Pancreas (tissue), 10 donors: ENCODE measurements around the gene GOPC. TPM values are rescaled to one million over a fixed set of nuclear protein-coding genes. Genes with fewer than 3 reads are reported as not detected.
"Not testable (repeated sequence)": the region's sequence is repeated elsewhere in the genome, so short reads cannot be mapped to it uniquely, and the experiment has no call there.

Source experiments
- ATAC-seq, 4 donors: fragments of 200-7000 bp; cut with Tn5 transposase; one replicate each; pipeline versions ENCODE4 v1.8.0 to v1.9.1; 2020; ENCODE audit warnings: mild to moderate bottlenecking in 4 of 4, moderate library complexity in 4 of 4
- DNase-seq, 6 donors: peaks; one replicate each; pipeline ENCODE4 v3.0.0-alpha.2; 2020
- FAIRE-seq: peaks from 2 replicates; lab custom pipeline; 2012; peaks lifted over from hg19 to GRCh38; lab: Jason Lieb, UNC
- H3K27ac ChIP-seq, 4 donors: fragments of 200-600 bp; sonication (generic); 1 replicate in 3 of 4; 2 replicates in 1 of 4; pipeline versions ENCODE4 v1.5.0 to v1.8.0; 2020
- H3K27me3 ChIP-seq, 4 donors: fragments of 200-600 bp; one replicate each; pipeline ENCODE4 v1.8.0; 2021
- H3K36me3 ChIP-seq, 3 donors: fragments of 200-600 bp; sonication (generic) in 1 of 3; one replicate each; pipeline versions ENCODE4 v1.5.0 to v1.8.0; 2020 to 2021
- H3K4me1 ChIP-seq, 3 donors: fragments of 200-600 bp; one replicate each; pipeline ENCODE4 v1.8.0; 2021
- H3K4me3 ChIP-seq, 4 donors: fragments of 200-600 bp; sonication (generic) in 2 of 4; one replicate each; pipeline versions ENCODE4 v1.5.0 to v1.8.0; 2020 to 2021
- H3K9me3 ChIP-seq, 4 donors: fragments of 200-600 bp; one replicate each; pipeline ENCODE4 v1.8.0; 2021
- WGBS, 2 donors: extraction: QIAGEN DNeasy Blood & Tissue Kit; methylation state at CpG; one replicate each; pipeline ENCODE4 v1.1.7; 2013; 5-methylcytosine and 5-hydroxymethylcytosine counted together
- intact Hi-C, 3 donors: fragments of 100-400 bp; cut with DNase I; formaldehyde crosslinking; loops; one replicate each; pipeline versions ENCODE4 v1.11.1 to v1.14.2; 2022
- polyA plus RNA-seq, 2 donors: library from polyadenylated mRNA; stranded (reverse); fragments of 200-250 nt; gene quantifications; one replicate each; pipeline ENCODE4 v1.2.3, GENCODE V29; 2013
- total RNA-seq, 6 donors: library from RNA; stranded (reverse); fragmentation: NEBNext Ultra II Directional in 4 of 6; extraction: Animal tissue kit (Norgen Biotek cat#: 25700) in 4 of 6; gene quantifications; one replicate each; pipeline versions ENCODE4 v1.2.1 to v1.2.4, GENCODE V29; 2021 to 2023
- TF ChIP-seq, protein P1 (sequence below), 4 donors: fragments of 200-600 bp; sonication (generic) in 3 of 4; IDR thresholded peaks; one replicate each; pipeline versions ENCODE4 v1.5.0 to v1.8.0; 2021; ENCODE audit warnings: antibody characterized with exemption in 4 of 4
- donor health status: healthy with polysubstance abuse.
- donor health status: DM: no; HTN: no; CAD: no; lungs with moderate emphysema.
- donor health status: DM: no; HTN: no; CAD: no.
- donor health status: control.
- donor health status: control.
- donor health status: Bipolar disorder and iron deficiency.
- donor health status: DM: yes; HTN: yes; CAD: no.
- donor health status: DM: no; HTN: no; CAD: no.
- donor health status: DM: no; HTN: no; CAD: no.
- donor health status: DM: yes; HTN: yes; CAD: no.

GOPC gene
- total RNA-seq (10 to 100 TPM in 1 of 6 donors, 1 to 10 TPM in 5; 5.1 to 13.9 (median 7.2) TPM), polyA plus RNA-seq (10 to 100 TPM in 1 of 2 donors, 1 to 10 TPM in 1; 9.7 to 13.6 TPM)

- H3K36me3 ChIP-seq, result no peaks in the 10 kb centered on the region
- TF ChIP-seq, protein P1, sequence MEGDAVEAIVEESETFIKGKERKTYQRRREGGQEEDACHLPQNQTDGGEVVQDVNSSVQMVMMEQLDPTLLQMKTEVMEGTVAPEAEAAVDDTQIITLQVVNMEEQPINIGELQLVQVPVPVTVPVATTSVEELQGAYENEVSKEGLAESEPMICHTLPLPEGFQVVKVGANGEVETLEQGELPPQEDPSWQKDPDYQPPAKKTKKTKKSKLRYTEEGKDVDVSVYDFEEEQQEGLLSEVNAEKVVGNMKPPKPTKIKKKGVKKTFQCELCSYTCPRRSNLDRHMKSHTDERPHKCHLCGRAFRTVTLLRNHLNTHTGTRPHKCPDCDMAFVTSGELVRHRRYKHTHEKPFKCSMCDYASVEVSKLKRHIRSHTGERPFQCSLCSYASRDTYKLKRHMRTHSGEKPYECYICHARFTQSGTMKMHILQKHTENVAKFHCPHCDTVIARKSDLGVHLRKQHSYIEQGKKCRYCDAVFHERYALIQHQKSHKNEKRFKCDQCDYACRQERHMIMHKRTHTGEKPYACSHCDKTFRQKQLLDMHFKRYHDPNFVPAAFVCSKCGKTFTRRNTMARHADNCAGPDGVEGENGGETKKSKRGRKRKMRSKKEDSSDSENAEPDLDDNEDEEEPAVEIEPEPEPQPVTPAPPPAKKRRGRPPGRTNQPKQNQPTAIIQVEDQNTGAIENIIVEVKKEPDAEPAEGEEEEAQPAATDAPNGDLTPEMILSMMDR (IDR thresholded peaks at IDR 0.05), result no peak
- 1% methylated on average over 53 to 60 of the region's 60 CpGs for WGBS, 2 donors
- H3K4me3 ChIP-seq, result peak within 1 kb of the TSS; percentile 76 to 96 (median 86)
- H3K9me3 ChIP-seq, result no peaks in the 10 kb centered on the region
- H3K27ac ChIP-seq, result peak within 1 kb of the TSS; percentile 68 to 89 (median 83)
- peak; percentile 95 to 99 (median 97) for DNase-seq
- H3K27me3 ChIP-seq, result no peaks in the 10 kb centered on the region
- ATAC-seq, result peak; percentile 98 to 100 (median 100)
- peaks cover 0 to 17% (median 13%) of the 10 kb centered on the region in 3 donors for H3K4me1 ChIP-seq
- intact Hi-C loops, result no loop called here
- FAIRE-seq, result no peak
Measured at GRCh38 chr6:117602151-117602898, at the start of gene GOPC. Gene GOPC (minus strand): TSS chr6:117602511. CDS start chr6:117602288, 223 bp downstream.

- DNase-seq, intact Hi-C loops, H3K36me3 ChIP-seq, H3K9me3 ChIP-seq, H3K4me1 ChIP-seq, H3K4me3 ChIP-seq, FAIRE-seq, H3K27ac ChIP-seq, H3K27me3 ChIP-seq, ATAC-seq: not testable (repeated sequence)
- WGBS, 2 donors, result 79 to 82% methylated on average over 3 of the region's 3 CpGs
Measured at GRCh38 chr6:117651984-117652383, 49.7 kb upstream of the GOPC start.

GRCh38 chr6:117642976-117643375, 40.7 kb upstream of the GOPC start:
- WGBS, 2 donors, result 89 to 96% methylated on average over 2 of the region's 2 CpGs
- no peak for DNase-seq
- ATAC-seq, result no peak
- no peaks in the 10 kb centered on the region for H3K36me3 ChIP-seq
- H3K27ac ChIP-seq, result no peak overlapping the region
- no peaks in the 10 kb centered on the region for H3K9me3 ChIP-seq
- intact Hi-C loops, result no loop called here
- no peaks in the 10 kb centered on the region for H3K27me3 ChIP-seq
- TF ChIP-seq, protein P1 (IDR thresholded peaks at IDR 0.05), result no peak
- FAIRE-seq, result no peak
- no peak overlapping the region for H3K4me3 ChIP-seq
- no peaks in the 10 kb centered on the region for H3K4me1 ChIP-seq

DNA sequence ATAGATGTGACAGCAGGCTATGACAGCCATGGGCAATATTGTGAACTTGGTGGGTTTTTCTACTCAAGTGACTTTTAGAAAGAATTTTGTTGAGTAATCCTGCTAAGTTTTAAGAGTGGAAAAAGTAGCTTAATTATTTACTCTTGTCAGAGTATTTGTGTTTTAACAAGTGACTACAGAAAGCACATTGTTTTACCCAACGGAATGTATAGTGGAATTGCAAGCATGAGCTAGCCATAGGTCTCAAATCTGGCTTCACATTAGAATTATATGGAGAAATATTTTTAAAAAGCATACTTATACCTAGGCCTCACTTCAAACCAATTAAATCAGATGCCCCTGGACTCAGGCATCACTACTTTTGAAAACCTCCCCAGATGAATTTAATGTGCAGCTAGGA, 35.5 kb upstream of the GOPC start:
- TF ChIP-seq, protein P1 (IDR thresholded peaks at IDR 0.05), result no peak
- H3K4me3 ChIP-seq, result no peak overlapping the region
- no peak overlapping the region for H3K27ac ChIP-seq
- no peaks in the 10 kb centered on the region for H3K9me3 ChIP-seq
- DNase-seq (no peak), ATAC-seq (no peak), FAIRE-seq (no peak)
- H3K4me1 ChIP-seq, result no peaks in the 10 kb centered on the region
- no peaks in the 10 kb centered on the region for H3K36me3 ChIP-seq
- intact Hi-C loops, result no loop called here
- WGBS, 2 donors, result 33 to 44% methylated on average over 1 of the region's 1 CpG
- no peaks in the 10 kb centered on the region for H3K27me3 ChIP-seq

DNA sequence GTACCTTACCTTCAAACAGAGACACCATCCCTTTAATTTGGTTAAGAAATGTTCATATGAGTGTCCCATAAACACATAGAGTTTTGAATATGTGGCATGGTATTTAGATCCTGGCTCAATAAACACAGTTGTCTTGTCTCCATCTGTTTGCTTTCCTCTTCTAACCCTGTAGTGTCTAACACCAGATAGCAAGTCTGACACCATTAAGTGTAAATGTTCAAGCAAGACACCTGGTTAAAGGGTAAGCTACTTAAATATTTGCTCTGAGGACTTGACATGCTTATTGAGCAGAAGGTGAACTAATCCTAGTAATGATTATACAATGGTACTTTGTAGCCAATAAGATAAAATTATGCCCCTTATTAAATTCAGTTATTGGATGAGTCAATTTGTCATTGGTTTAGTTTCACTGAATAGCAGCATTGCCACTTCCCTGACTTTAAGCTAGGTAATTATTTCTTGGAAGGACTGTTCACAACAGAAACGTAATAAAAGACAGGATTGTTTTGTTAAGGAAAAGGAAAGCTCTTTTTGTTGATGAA, 26.9 kb upstream of the GOPC start:
- intact Hi-C loops, result no loop called here

More for the DNA sequence above, 26.9 kb upstream of the GOPC start:
- H3K27me3 ChIP-seq, result no peaks in the 10 kb centered on the region
- peak in 1 of 4 donors; percentile 29 for ATAC-seq
- no peak overlapping the region for H3K27ac ChIP-seq
- TF ChIP-seq, protein P1 (IDR thresholded peaks at IDR 0.05), result no peak
- H3K4me3 ChIP-seq, result no peak overlapping the region
- no peaks in the 10 kb centered on the region for H3K4me1 ChIP-seq
- no peaks in the 10 kb centered on the region for H3K36me3 ChIP-seq
- FAIRE-seq, result no peak
- DNase-seq, result no peak
- H3K9me3 ChIP-seq, result no peaks in the 10 kb centered on the region
- 35 to 36% methylated on average over 1 of the region's 1 CpG for WGBS, 2 donors
